ENCODE measurements around the gene TMEM171. TPM values are rescaled to one million over a fixed set of nuclear protein-coding genes. Genes with fewer than 3 reads are reported as not detected.

Gene TMEM171
- total RNA-seq, 1 donor from 2014 or later, result not detected

- peaks cover 77% of the 10 kb centered on the region for H3K27me3 Mint-ChIP-seq
- no peak overlapping the region for H3K4me3 Mint-ChIP-seq
- H3K27ac Mint-ChIP-seq, result no peak overlapping the region
- H3K36me3 Mint-ChIP-seq (ENCODE audit: low read depth), result no peaks in the 10 kb centered on the region
- intact Hi-C loops (cut with micrococcal nuclease), result no loop called here
- DNase-seq, result no peak
- no peaks in the 10 kb centered on the region for H3K4me1 Mint-ChIP-seq
- H3K9me3 Mint-ChIP-seq, result no peaks in the 10 kb centered on the region
Observed at GRCh38 chr5:73174100-73174815, 53.9 kb downstream of the TMEM171 start.

- intact Hi-C loops (cut with micrococcal nuclease), result no loop called here
- H3K27ac Mint-ChIP-seq, result no peak overlapping the region
- H3K4me3 Mint-ChIP-seq, result no peak overlapping the region
Observed at GRCh38 chr5:73176250-73176649, 55.9 kb downstream of the TMEM171 start.

DNA sequence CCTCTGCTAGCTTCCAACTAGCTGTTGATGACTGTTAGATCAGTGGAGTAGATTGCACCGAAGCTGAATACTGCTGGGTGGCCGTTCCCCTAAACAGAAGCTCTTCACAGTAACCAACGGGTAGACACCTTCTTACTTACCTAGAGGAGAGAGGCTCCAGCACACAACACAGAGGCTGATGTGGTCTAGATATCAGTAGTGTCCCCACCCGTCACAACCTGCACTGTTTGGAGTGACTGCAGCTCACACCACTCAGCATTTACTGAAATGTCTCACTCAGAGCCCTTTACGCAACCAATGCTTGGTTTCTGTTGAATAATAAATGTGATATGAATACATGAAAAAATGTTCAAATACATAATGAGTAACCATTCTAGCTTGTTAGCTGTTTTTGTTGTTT, 57.9 kb downstream of the TMEM171 start:
- no peak overlapping the region for H3K27ac Mint-ChIP-seq

More at GRCh38 chr5:73176250-73176649, 55.9 kb downstream of the TMEM171 start:
- Mint-ChIP-seq H3K36me3 (ENCODE audit: low read depth) (no peaks in the 10 kb centered on the region), H3K4me1 (no peaks in the 10 kb centered on the region), H3K27me3 (peaks cover 76% of the 10 kb centered on the region), H3K9me3 (no peaks in the 10 kb centered on the region)
- DNase-seq, result no peak

GRCh38 chr5:73179730-73180129, 59.4 kb downstream of the TMEM171 start:
- H3K36me3 Mint-ChIP-seq (ENCODE audit: low read depth), result no peaks in the 10 kb centered on the region
- no peak overlapping the region for H3K27ac Mint-ChIP-seq

More for the DNA sequence above, 57.9 kb downstream of the TMEM171 start:
- Mint-ChIP-seq H3K27me3 (peaks cover 72% of the 10 kb centered on the region), H3K36me3 (ENCODE audit: low read depth) (no peaks in the 10 kb centered on the region), H3K9me3 (no peaks in the 10 kb centered on the region), H3K4me1 (no peaks in the 10 kb centered on the region), H3K4me3 (no peak overlapping the region)
- intact Hi-C loops (cut with micrococcal nuclease), result no loop called here
- no peak for DNase-seq

GRCh38 chr5:73180566-73180965, 60.2 kb downstream of the TMEM171 start:
- peaks cover 61% of the 10 kb centered on the region for H3K27me3 Mint-ChIP-seq
- no peaks in the 10 kb centered on the region for H3K36me3 Mint-ChIP-seq (ENCODE audit: low read depth)
- no peak overlapping the region for H3K4me3 Mint-ChIP-seq
- no peak for DNase-seq
- H3K27ac Mint-ChIP-seq, result no peak overlapping the region
- intact Hi-C loops (cut with micrococcal nuclease), result no loop called here
- no peaks in the 10 kb centered on the region for H3K4me1 Mint-ChIP-seq
- peaks cover 4% of the 10 kb centered on the region for H3K9me3 Mint-ChIP-seq

More at GRCh38 chr5:73179730-73180129, 59.4 kb downstream of the TMEM171 start:
- no peak for DNase-seq
- intact Hi-C loops (cut with micrococcal nuclease), result no loop called here
- Mint-ChIP-seq H3K9me3 (peaks cover 4% of the 10 kb centered on the region), H3K4me1 (no peaks in the 10 kb centered on the region), H3K4me3 (no peak overlapping the region), H3K27me3 (peaks cover 66% of the 10 kb centered on the region)

Other genes starting within 250 kb of the TMEM171 start
- 0.33 and 1.5 TPM in 2 replicates for gene FCHO2, start 164.5 kb upstream of the TMEM171 start, total RNA-seq
- not detected in 2 replicates for gene TMEM174, start 52.6 kb downstream of the TMEM171 start, total RNA-seq

Data from activated CD4-positive, alpha-beta T cell treated with anti-CD3 and anti-CD28 coated beads, Interleukin-2, amount 10 ng/mL, durations not matched to agents 24 days and 14 days (primary cell).